ENCODE results near the gene COMTD1. TPM values are rescaled to one million over a fixed set of nuclear protein-coding genes. Genes with fewer than 3 reads are reported as not detected.

The COMTD1 gene
- polyA plus RNA-seq, 1 experiment: 3.3 TPM

- no peak for TF ChIP-seq CTCF (IDR thresholded peaks at IDR 0.05; ENCODE audit: insufficient read depth, low read depth, low read length)
- Histone ChIP-seq H3K36me3 (ENCODE audit: control insufficient read depth, insufficient read depth, low read length) (no peaks in the 10 kb centered on the region), H3K4me3 (ENCODE audit: low read depth, low read length) (no peak overlapping the region), H3K27me3 (ENCODE audit: control insufficient read depth, insufficient read depth, low read length) (peaks cover 15% of the 10 kb centered on the region)
- CTCF ChIA-PET: interaction anchor here (0.7 kb wide), 1 partner anchor 1638 kb away, joined by 3 read pairs; no protein-coding TSS in a partner anchor
- no peak for DNase-seq (ENCODE audit: low read depth)
- POLR2A ChIA-PET: no interaction called here
These were observed 31.2 kb upstream of the COMTD1 start for GRCh38 chr10:75266945-75267344.

- H3K4me3 ChIP-seq (ENCODE audit: low read depth, low read length): no peak overlapping the region
- POLR2A ChIA-PET: no interaction called here
- CTCF ChIA-PET: interaction anchor here (1.0 kb wide), 1 partner anchor 30 kb away, joined by 3 read pairs; the partner anchor contains the start of gene COMTD1
These were observed 30.1 kb upstream of the COMTD1 start for GRCh38 chr10:75265856-75266255.

GRCh38 chr10:75263806-75264205, 28.0 kb upstream of the COMTD1 start:
- no peak for TF ChIP-seq CTCF (IDR thresholded peaks at IDR 0.05; ENCODE audit: insufficient read depth, low read depth, low read length)
- ChIA-PET CTCF (interaction anchor here (0.7 to 0.8 kb wide), 2 partner anchors 9 to 437 kb away, joined by 3 read pairs; no protein-coding TSS in a partner anchor), POLR2A (no interaction called here)
- no peaks in the 10 kb centered on the region for H3K36me3 ChIP-seq (ENCODE audit: control insufficient read depth, insufficient read depth, low read length)
- no peak overlapping the region for H3K4me3 ChIP-seq (ENCODE audit: low read depth, low read length)
- DNase-seq (ENCODE audit: low read depth): no peak
- peaks cover 26% of the 10 kb centered on the region for H3K27me3 ChIP-seq (ENCODE audit: control insufficient read depth, insufficient read depth, low read length)

More at GRCh38 chr10:75265856-75266255, 30.1 kb upstream of the COMTD1 start:
- no peaks in the 10 kb centered on the region for H3K36me3 ChIP-seq (ENCODE audit: control insufficient read depth, insufficient read depth, low read length)
- TF ChIP-seq CTCF (IDR thresholded peaks at IDR 0.05; ENCODE audit: insufficient read depth, low read depth, low read length): no peak
- peaks cover 21% of the 10 kb centered on the region for H3K27me3 ChIP-seq (ENCODE audit: control insufficient read depth, insufficient read depth, low read length)
- no peak for DNase-seq (ENCODE audit: low read depth)

GRCh38 chr10:75261813-75262705, 26.3 kb upstream of the COMTD1 start:
- no peak for TF ChIP-seq CTCF (IDR thresholded peaks at IDR 0.05; ENCODE audit: insufficient read depth, low read depth, low read length)
- Histone ChIP-seq H3K36me3 (ENCODE audit: control insufficient read depth, insufficient read depth, low read length) (no peaks in the 10 kb centered on the region), H3K27me3 (ENCODE audit: control insufficient read depth, insufficient read depth, low read length) (peaks cover 26% of the 10 kb centered on the region), H3K4me3 (ENCODE audit: low read depth, low read length) (no peak overlapping the region)
- POLR2A ChIA-PET: interaction anchor here (0.6 kb wide), 2 partner anchors 21 to 1852 kb away, joined by 3 to 4 read pairs; no protein-coding TSS in a partner anchor
- CTCF ChIA-PET: interaction anchor here (0.6 to 1.9 kb wide), 4 partner anchors 11 to 33 kb away, joined by 3 to 5 read pairs (median 3); partner anchors contain the start of gene COMTD1
- DNase-seq (ENCODE audit: low read depth): peak; percentile 66

GRCh38 chr10:75260990-75261389, 25.2 kb upstream of the COMTD1 start:
- POLR2A ChIA-PET: no interaction called here

More at GRCh38 chr10:75260990-75261389, 25.2 kb upstream of the COMTD1 start:
- Histone ChIP-seq H3K27me3 (ENCODE audit: control insufficient read depth, insufficient read depth, low read length) (peaks cover 23% of the 10 kb centered on the region), H3K4me3 (ENCODE audit: low read depth, low read length) (no peak overlapping the region), H3K36me3 (ENCODE audit: control insufficient read depth, insufficient read depth, low read length) (no peaks in the 10 kb centered on the region)
- TF ChIP-seq CTCF (IDR thresholded peaks at IDR 0.05; ENCODE audit: insufficient read depth, low read depth, low read length): no peak
- no peak for DNase-seq (ENCODE audit: low read depth)
- CTCF ChIA-PET: interaction anchor here (0.6 to 1.9 kb wide), 2 partner anchors 11 to 25 kb away, joined by 3 to 5 read pairs; partner anchors contain the start of gene COMTD1
